AG20443 (cell line): ENCODE data around the gene TCEANC2.
"Not testable (repeated sequence)": the region's sequence is repeated elsewhere in the genome, so short reads cannot be mapped to it uniquely, and the experiment has no call there.

ENCODE experiments used
- DNase-seq: peaks from one replicate; pipeline ENCODE4 v3.0.0; 2012; ENCODE audit warnings: low spot score, mixed read lengths

Gene TCEANC2

GRCh38 chr1:54027848-54028247 is 25.6 kb upstream of the TCEANC2 start:
- no peak for DNase-seq

DNA sequence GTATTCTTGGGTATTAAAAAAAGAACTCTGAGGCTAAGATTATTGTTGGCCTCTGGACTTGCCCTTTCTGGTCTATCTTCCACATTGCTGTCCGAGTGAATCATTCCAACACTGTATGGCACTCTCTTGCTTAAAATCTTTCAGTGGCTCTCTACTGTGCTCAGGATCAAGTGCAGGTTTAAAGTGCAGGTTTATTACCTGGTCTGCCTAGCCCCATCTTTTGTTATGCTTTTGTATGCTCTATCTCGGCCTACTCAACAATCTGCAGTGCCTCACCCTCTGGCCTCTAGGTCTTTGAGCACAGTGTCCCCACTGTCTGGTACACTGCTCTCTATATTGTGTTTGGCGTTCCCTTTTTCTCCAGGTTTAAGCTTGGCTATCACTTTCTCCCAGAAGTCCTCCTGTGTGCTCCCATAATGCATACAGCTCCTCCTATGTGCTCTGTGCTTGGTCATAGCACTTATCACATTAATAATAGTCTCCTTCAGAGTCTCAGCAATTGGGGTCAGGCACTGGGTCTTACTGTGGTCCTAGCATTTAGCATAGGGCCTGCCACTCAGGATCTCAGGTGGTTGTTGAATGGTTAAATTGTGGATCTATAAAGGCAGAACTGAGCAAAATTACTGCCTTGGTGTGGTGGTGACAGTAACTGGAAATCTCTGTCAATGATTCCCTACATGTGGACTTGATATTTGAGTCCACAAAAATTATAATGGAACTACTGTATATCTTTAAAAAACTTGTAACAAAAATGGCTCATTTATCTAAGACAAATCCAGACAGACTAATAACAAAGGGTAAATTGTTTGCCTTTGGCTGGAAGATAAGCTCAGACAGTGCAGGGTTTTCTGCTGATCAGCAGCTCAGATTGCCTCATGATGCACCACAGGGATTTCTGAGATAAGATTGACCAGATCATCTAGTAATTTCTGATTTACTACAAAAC is 24.8 kb upstream of the TCEANC2 start:
- DNase-seq, result no peak

GRCh38 chr1:54037476-54037875 is 15.9 kb upstream of the TCEANC2 start:
- no peak for DNase-seq

GRCh38 chr1:54041806-54042205 is 11.6 kb upstream of the TCEANC2 start:
- no peak for DNase-seq

DNA sequence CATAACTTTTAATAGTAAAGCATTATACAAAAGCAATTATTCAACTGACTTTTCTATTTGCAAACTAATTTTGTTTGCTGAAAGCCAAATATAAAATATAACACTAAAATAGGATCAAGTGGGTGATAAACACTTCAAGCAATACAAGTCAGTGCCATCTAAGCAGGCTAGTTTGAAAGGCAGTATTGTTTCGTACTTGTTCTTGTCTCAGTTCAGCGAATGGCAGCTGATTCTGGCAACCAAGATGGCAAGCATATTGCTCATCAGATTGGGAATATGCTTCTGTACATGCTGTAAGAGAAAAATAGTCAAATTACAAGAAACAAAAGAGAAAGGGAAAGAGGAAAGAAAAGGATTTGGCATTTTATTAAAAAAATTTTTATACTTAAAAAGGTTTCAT is 7.9 kb upstream of the TCEANC2 start:
- DNase-seq, result no peak

DNA sequence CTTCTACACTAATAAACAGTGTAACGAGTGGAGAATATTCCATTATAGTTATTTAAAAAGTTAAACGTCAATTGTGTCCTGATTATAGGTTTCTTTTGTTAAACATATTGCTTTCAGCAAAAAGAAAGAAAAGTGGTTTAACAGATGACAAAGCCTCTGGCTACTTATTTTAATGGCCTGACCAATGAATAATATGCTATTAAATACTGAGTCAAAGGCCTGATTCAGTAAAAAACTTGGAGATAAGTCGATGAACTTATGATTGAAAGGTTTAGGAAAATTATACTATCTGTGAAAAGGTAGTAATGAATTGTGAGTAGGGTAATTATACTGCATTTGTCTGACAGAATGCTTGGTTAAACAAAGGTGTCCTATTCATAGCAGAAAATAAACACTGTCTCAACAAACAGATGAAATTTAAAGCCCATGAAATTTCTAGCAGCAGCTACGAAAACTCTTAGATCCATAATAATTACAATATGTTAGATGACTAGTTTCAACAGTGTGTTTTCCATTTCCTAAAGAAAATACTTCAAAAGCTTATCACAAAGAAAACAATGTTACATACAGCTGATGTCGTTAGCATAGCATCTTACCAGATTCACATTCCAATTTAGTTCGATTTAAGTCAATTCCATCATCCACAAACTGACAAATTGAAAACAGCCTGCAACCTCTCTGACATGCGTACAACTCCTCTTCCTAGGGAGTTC is 6.6 kb upstream of the TCEANC2 start:
- DNase-seq, result no peak

GRCh38 chr1:54047384-54048305 is 5.8 kb upstream of the TCEANC2 start:
- DNase-seq, result no peak

DNA sequence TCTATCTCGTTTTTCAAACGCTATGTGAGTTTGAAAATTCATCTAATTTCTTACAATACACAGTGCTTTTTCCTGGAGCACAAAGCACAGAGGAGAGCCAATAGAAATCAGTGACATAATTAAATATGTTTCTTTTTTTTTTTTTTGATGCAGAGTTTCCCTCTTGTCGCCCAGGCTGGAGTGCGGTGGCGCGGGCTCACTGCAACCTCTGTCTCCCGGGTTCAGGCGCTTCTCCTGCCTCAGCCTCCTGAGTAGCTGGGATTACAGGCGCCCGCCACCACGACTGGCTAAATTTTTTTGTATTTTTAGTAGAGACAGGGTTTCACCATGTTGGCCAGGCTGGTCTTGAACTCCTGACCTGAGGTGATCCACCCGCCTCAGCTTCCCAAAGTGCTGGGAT is 3.0 kb upstream of the TCEANC2 start:
- DNase-seq, result not testable (repeated sequence)

GRCh38 chr1:54051933-54052430 is 1.4 kb upstream of the TCEANC2 start:
- no peak for DNase-seq

GRCh38 chr1:54052431-54052933 is 926 bp upstream of the TCEANC2 start:
- DNase-seq, result peak; percentile 70

GRCh38 chr1:54053745-54054437 is 483 bp downstream of the TCEANC2 start:
- peak; percentile 37 for DNase-seq

DNA sequence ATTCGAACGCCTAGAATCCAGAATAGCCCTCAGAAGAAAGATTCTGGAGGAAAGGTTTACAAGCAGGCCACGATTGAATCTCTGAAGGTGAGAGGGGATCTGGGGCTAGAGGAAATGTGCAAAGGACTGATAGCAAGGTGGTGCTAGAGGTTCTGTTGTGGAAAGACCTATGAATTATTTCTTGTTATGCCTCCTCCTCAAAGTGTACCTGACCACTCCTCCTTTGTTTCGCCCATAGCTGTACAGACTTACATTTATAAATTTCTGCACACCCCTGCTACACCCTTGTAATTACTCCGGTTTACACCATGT is 986 bp downstream of the TCEANC2 start:
- no peak for DNase-seq

DNA sequence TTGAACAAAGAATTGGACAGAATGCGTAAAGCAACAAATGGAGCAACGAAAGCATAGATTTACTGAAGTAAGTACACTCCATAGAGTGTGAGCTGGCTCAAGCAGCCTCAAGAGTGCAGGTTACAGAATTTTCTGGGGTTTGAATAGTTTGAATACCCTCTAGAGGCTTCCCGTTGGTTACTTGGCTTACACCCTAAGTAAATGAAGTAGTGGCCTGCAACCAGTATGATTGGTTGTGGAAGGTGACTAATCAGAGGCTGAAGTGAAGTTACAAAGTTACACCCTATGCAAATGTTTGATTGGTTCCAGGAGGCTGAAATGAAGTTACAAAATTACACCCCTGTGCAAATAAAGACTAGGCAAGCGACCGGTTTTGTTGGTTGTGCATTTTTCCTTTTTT is 10.9 kb downstream of the TCEANC2 start:
- DNase-seq, result no peak

DNA sequence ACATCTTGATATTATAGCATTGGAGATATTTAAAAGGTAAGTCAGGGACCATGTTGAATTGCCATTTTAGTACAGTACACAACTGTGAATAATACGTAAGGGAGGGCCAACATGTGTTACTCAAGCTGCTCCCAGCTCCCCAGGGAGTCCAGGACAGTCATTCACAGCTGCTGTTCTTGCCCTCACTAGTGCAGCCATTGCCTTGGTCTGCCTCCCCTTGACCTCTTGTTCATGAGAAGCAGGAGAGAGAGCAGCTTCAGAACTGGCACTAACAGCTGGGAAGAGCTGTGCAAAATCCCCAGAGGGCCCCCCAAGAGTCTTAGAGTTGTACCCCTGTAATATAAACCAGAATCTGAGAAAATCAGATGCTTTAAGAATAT is 16.4 kb downstream of the TCEANC2 start:
- DNase-seq, result peak; percentile 20

DNA sequence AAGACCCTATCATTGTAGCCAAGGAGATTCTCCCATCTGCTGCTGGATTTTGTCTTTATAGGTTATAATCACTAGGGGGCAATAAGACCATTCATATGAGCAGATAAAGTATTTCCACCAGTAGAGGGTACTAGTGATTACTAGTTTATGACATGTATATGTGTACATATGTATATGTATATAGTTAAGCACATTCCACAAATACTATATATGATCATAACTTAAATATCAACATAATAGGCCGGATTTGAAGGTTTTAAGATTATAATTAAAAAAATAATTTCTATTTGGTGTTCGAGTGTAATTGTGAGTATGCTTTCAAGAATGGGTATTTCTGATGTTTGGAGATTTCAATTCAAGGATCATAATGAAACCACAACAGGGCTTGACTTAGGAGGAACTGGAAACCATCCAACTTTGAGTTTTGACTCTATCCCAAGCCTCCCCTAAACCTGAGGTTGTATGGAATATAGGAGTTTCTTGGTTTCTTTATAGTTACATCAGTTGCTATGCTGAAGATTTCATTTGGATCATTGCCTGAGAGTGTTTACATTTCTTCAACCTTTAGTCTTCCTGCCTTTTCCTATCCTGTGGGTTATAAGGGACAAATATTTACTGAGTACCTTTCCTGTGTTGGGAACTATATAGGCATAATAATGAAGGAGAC is 16.9 kb downstream of the TCEANC2 start:
- DNase-seq, result peak; percentile 66

GRCh38 chr1:54077359-54077758 is 24.0 kb downstream of the TCEANC2 start:
- DNase-seq, result no peak

DNA sequence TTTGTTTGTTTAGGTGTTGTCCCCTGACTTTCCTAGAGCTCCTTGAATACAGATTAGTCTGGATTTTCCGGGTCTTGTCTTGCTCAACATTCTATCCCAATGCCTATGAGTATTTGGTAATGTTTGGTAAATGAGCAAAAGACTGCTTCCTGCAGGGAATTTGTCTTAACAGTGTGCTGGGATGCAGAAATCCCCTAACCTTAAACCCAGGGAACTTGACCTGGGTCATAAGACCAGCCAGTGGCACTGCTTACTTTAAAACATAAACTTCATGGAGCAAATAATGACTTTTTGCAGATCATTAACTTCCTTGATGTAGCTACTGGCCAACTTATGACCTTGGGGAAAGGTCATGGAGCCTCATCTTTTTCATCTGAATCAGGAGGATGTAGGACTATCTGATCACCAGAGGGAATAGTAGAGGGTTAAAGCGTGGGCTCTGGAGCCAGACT is 27.2 kb downstream of the TCEANC2 start:
- DNase-seq, result no peak

DNA sequence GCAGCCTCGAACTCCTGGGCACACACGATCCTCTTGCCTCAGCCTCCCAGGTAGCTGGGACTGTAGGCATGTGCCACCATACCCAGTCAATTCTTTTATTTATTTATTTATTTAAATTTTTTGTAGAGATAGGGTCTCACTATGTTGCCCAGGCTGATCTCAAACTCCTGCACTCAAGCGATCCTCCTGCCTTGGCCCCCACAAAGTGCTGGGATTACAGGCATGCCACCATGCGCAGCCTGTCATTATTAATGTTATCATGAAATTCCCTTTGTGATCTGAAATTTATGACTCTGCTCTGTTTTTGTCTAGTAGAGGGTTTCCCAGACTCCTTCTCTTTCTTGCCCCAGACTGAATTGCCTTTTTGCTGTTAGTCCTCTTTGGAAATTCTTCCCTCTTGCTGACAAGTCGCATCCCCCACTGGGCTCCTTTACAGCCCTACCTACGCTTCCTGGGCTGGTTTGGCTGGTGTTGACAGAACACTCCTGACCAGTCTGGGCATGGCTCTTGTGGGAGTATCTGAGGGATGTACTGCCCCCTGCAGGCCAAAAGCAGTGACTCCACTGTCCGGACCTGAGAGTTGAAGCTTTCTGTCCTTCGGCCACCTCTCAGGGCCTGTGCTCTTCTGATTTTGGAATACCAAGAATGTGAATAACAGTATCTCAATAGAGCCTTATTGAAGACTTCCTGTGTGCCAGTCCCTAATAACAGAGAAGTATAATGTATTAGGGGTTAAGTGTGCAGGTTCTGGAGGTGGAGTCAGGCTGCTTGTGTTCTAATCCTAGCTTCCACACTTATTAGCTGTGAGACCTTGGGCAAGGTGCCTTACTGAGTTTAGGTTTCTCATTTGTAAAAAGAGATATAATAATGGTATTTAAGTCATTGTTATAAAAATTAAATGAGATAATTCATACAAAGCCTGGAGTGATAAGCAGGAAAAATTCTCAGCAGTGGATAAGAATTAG is 28.2 kb downstream of the TCEANC2 start:
- DNase-seq, result peak; percentile 79

GRCh38 chr1:54084794-54085193 is 31.4 kb downstream of the TCEANC2 start:
- no peak for DNase-seq

- DNase-seq, result no peak
Measured at GRCh38 chr1:54086754-54087153, 33.3 kb downstream of the TCEANC2 start.
